Fibroblast of gingiva (primary cell): ENCODE measurements around the gene RALGAPA2.

Experiments
- DNase-seq: peaks from one replicate; pipeline ENCODE4 v3.0.0-alpha.2; 2011; ENCODE audit warnings: low read depth

Gene RALGAPA2

GRCh38 chr20:20683481-20684321 is 28.7 kb downstream of the RALGAPA2 start:
- no peak for DNase-seq

GRCh38 chr20:20683020-20683419 is 29.4 kb downstream of the RALGAPA2 start:
- DNase-seq: no peak

GRCh38 chr20:20680991-20681508 is 31.4 kb downstream of the RALGAPA2 start:
- no peak for DNase-seq

GRCh38 chr20:20679316-20679715 is 33.1 kb downstream of the RALGAPA2 start:
- DNase-seq: no peak

GRCh38 chr20:20677186-20677585 is 35.3 kb downstream of the RALGAPA2 start:
- no peak for DNase-seq

- no peak for DNase-seq
These were observed 43.8 kb downstream of the RALGAPA2 start for GRCh38 chr20:20668639-20669038.

GRCh38 chr20:20666359-20666758 is 46.1 kb downstream of the RALGAPA2 start:
- no peak for DNase-seq

GRCh38 chr20:20665606-20666332 is 46.7 kb downstream of the RALGAPA2 start:
- no peak for DNase-seq

GRCh38 chr20:20664795-20665589 is 47.5 kb downstream of the RALGAPA2 start:
- peak; percentile 11 for DNase-seq

- DNase-seq: no peak
These were observed 48.6 kb downstream of the RALGAPA2 start for GRCh38 chr20:20663841-20664240.

GRCh38 chr20:20658871-20659431 is 53.5 kb downstream of the RALGAPA2 start:
- DNase-seq: no peak

GRCh38 chr20:20658123-20658522 is 54.3 kb downstream of the RALGAPA2 start:
- no peak for DNase-seq

GRCh38 chr20:20657092-20657491 is 55.4 kb downstream of the RALGAPA2 start:
- no peak for DNase-seq

- no peak for DNase-seq
These were observed 56.6 kb downstream of the RALGAPA2 start for GRCh38 chr20:20655883-20656282.

GRCh38 chr20:20649945-20650344 is 62.5 kb downstream of the RALGAPA2 start:
- DNase-seq: no peak

- no peak for DNase-seq
These were observed 68.5 kb downstream of the RALGAPA2 start for GRCh38 chr20:20643927-20644326.

GRCh38 chr20:20641783-20642182 is 70.7 kb downstream of the RALGAPA2 start:
- no peak for DNase-seq

- DNase-seq: no peak
These were observed 73.6 kb downstream of the RALGAPA2 start for GRCh38 chr20:20638878-20639277.

GRCh38 chr20:20637998-20638725 is 74.3 kb downstream of the RALGAPA2 start:
- no peak for DNase-seq

- DNase-seq: no peak
These were observed 77.4 kb downstream of the RALGAPA2 start for GRCh38 chr20:20635006-20635405.

GRCh38 chr20:20632644-20633043 is 79.8 kb downstream of the RALGAPA2 start:
- no peak for DNase-seq
